NCI-H510A treated with DMSO at 0.1 percent for 48 hours (cell line): ENCODE measurements around the gene OR2V2.

Experiments used
- DNase-seq: peaks from one replicate; lab custom pipeline; 2025; lab: John Stamatoyannopoulos, UW

Gene OR2V2

DNA sequence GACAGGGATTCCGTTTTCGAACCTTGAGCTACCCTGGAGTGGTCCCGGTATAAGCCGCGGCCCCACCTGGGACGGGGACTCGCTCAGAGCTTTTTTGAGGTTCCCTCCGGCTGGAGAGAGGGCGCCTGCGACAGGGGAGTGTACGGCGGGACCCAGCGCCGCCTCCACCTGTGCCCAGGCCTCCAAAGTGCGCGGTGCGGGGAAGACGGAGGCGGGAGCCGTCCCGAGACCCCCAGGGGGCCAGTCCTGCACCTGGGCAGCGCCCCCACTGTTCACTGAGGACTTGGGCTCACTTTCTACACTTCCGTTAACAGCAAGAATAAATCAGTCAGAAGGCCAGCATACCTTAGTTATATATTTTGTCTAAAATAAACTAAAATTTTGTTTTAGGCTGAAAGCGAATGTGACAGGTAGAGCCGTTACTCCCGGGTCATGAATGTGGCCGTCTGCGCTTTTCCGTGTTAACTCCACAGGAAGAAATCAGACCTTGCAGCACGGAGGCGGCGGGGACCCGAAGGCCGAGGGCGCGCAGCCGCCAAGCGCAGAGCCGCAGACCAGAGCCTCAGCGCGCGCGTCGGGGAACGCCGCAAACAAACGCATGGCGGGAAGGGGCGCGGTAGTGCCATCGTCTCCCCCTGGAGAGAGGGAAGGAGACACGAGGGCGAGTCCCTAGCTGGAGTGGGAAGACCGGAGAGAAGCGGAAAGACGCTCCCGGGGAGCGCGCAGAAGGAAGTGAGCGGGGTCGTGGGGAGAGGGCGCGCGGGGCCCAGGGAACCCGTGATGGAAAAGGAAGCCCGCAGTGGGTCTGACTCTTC, 43.5 kb downstream of the OR2V2 start:
- DNase-seq: no peak

- no peak for DNase-seq
Observed at GRCh38 chr5:181191526-181192336, 44.3 kb downstream of the OR2V2 start.

GRCh38 chr5:181192337-181193046, 45.1 kb downstream of the OR2V2 start:
- no peak for DNase-seq

GRCh38 chr5:181193656-181194055, 46.3 kb downstream of the OR2V2 start:
- DNase-seq: no peak

DNA sequence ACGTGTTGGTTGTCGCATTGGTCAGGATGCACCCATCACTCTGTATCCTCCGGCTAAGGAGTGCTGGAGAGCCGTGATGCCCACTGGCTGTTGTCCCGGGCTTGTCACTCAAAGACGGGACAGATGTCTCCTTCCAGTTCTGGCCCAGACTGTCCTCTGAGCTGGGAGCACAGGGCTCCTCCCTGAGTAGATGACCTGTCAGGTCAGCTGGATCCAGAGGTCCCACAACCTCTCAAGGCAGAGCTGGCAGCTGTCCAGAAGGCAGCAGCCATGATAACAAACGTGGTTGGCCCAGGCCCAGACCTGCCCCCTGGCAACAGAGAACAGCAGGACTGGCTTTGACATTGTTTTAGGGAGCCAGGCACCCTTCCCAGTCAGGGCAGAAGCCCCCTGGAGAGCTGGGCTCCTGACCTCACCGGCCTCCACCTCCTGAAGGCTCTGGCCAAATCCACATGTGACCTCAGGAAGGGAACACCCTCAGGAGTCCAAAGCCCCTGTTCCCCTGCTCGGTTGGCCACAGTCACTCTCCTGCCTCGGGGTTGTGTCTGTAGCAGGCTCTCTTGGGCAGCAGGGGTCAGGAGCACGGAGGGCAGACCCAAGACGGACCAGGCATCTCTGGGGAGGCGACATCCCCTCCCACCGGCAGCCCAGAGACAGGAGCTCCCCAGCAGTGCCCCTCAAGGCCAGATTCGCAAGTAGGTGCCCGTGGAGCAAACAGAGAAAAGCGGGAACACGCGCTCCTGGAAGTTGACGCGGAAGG, 47.3 kb downstream of the OR2V2 start:
- DNase-seq: no peak

DNA sequence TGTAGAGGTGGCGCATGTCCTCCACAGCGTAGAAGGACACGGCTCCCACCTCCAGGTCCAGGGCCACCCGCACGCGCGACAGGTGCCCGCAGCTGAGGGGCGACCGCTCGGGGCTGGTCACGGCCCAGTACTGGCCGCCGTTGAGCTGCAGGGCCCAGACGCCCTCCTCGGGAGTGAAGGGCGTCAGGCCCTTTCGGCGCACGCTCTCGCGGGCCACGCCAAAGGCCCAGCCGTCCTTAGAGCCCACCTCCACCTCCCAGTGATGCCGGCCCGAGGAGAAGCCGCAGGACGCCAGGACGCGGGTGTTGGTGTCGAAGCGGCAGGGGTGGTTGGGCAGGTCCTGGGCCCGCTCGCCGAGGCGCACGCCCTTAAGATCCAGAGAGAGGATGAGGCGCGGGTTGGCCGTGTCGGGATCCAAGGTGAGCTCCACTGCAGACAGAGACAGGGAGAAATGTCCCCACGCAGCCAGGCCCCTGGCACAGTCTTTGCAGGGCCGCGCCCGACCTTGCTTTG, 47.9 kb downstream of the OR2V2 start:
- DNase-seq: no peak

- DNase-seq: no peak
Observed at GRCh38 chr5:181197326-181197951, 50.1 kb downstream of the OR2V2 start.

GRCh38 chr5:181198106-181198685, 50.8 kb downstream of the OR2V2 start:
- DNase-seq: no peak

GRCh38 chr5:181198905-181199519, 51.6 kb downstream of the OR2V2 start:
- no peak for DNase-seq

DNA sequence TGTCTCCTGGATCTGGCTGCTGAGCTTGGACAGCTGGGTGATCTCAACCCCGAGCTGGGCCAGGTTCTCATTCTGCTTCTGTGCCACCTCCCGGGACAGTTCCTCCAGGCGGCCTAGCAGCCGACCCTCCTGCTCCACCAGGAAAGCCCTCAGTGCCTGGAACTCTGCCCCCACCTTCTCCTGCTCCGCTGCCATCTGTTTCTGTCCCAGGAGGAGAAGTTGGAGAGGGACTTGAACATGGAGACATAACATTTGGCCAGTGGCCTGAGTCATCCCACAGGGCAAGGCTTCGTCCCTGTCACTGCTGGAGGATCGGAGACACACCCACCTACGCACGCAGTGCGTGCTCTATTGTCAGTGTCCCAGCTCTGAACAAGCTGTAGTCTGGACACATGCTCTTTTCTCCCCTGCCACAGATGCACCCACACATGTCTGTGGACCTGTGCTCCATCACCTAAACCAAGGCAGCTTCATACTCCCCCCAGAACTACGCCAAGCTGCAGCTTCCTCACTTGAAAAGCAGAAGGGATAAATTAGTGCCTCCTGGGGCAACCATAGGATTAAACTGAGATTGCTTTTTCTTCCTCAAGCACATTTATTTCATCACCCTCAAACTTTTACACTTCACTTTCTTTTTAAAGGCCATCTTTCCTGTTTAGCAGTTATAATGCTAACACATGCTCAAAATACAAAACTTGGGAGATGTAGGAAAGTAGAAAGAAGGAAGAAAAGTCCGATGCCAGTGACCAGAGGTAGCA, 52.7 kb downstream of the OR2V2 start:
- DNase-seq: no peak

DNA sequence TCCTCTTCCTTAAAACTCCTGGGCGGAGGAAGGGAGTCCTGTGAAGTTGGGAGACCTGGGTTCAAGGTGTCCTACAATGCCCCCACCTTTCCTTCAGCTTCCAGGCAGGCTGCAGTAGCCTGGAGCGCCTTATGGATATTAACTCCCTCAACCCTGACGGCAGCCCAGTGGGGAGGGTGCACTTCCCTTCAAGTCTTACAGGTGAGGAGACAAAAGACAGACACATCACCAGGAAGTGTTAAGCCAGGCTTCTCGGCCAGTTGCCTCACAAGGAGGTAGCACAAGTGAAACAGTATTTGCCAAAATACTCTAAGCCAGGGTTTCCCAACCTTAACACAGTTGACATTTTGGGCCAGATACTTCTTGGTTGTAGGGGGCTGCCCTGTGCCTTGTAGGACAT, 53.4 kb downstream of the OR2V2 start:
- no peak for DNase-seq

DNA sequence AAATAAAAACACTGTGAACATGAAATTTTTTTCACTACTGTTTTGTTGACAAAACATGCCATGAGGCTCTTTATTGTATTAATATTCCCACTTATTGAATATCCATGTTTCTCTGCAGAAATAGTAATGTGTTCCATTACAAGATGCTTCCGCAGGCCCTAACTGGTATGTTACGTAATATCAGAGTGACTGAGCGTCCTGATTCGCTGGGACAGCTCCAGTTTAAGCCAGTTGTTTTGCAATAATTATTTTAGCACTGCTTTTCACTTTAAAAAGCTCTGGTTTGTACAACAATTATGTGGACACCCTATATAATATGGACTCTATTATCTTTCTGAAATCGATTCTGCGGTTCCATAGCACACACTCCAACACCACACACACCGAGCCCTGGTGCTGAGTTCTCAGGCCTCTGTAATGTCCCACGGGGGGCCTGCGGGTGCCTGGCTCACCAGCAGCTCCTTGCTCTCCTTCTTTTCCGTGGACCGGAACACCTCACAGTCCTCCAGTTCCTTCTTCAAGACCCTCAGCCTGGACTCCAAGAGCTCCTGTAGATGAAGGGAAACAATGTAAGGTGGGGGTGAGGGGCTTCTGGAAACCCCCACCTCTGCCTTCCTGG, 55.8 kb downstream of the OR2V2 start:
- DNase-seq: no peak

GRCh38 chr5:181203777-181204112, 56.4 kb downstream of the OR2V2 start:
- no peak for DNase-seq

DNA sequence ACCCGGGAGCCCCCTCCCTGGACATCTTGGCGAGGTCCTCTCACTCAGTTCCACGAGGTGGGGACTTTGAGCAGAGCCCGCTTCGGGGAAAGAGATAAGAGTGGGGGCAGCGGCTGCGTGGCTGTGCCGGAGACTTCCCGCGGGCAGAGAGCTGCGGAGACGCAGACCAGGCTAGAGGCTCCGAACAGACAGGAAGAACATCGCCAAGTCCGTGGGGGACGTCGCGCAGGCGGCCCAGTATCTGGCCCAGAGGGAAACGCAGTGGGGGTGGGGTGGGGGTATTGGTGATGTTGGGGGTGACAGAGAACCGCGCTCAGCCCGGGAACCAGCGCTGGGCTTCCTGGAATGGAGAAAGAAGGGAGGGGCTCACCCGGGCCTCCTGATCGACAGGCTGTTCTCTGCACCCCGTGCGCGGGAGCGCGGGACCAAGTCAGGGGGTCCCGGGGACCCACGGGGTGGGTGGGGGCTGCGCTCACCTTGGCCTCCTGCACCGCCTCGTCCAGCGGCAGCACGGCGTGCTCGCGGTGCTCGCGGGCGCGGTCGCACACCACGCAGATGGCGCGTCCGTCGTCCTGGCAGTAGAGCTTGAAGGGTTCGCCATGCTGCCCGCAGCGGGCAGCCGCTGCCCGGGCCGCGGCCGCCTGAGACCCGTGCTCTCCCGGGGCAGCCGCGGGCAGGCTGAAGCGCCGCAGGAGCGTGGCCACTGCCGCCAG, 56.9 kb downstream of the OR2V2 start:
- no peak for DNase-seq

GRCh38 chr5:181204826-181205760, 57.7 kb downstream of the OR2V2 start, which contains the start of gene TRIM7:
TSS of gene TRIM7 (minus strand) at chr5:181205196. CDS start at chr5:181205110, 86 bp downstream.
- no peak for DNase-seq

GRCh38 chr5:181205761-181206649, 58.6 kb downstream of the OR2V2 start:
- DNase-seq: no peak
